ENCODE data around the gene TBC1D7. TPM values are rescaled to one million over a fixed set of nuclear protein-coding genes. Genes with fewer than 3 reads are reported as not detected.

TBC1D7 gene
- polyA plus RNA-seq, 1 of the 3 experiments (the other 2 are of a cell fraction), result 25.2 TPM

DNA sequence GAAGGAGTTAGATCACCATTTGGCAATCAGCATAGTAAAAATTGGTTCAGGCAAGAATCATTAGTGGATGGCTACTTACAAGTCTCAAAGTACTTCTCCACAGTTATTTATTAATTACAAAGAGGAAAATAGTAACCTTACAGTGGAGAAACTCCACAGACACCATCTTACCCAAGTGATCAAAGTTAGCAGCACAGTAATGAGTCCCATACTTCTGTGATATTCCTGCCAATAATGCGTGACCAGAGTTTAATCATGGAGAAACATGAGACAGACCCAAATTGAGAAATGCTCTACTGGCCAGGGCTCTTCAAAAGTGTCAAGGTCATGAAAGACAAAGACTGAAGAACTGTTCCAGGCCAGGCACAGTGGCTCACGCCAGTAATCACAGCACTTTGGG lies 9.5 kb downstream of the TBC1D7 start:
- Histone ChIP-seq H3K9ac (no peak overlapping the region), H3K9me2 (no peaks in the 10 kb centered on the region), H3K4me2 (no peak overlapping the region), H3K9me3 (no peaks in the 10 kb centered on the region), H3K4me1 (ENCODE audit: control insufficient read depth in 1 of 2, insufficient read depth in 2 of 2, low read depth in 1 of 2, low read length in 1 of 2) (no peaks in the 10 kb centered on the region), H3K79me2 (ENCODE audit: insufficient read depth) (no peaks in the 10 kb centered on the region; the same call in 1 of the 2 replicates), H2AFZ (ENCODE audit: low read depth) (no peak overlapping the region), H3F3A (replicated peaks; ENCODE audit: insufficient read depth) (no peaks in the 10 kb centered on the region), H3K4me3 (ENCODE audit: low read depth in 2 of 2, low read length in 1 of 2) (no peak overlapping the region), H3K27me3 (ENCODE audit: insufficient read depth) (no peaks in the 10 kb centered on the region), H4K20me1 (ENCODE audit: insufficient read depth) (no peaks in the 10 kb centered on the region), H3K36me3 (replicated peaks in 1 of 2; ENCODE audit: control insufficient read depth in 1 of 2, insufficient read depth in 2 of 2, low read length in 1 of 2) (peaks cover 80 to 83% of the 10 kb centered on the region in 2 experiments), H3K27ac (ENCODE audit: low read depth in 2 of 2, low read length in 1 of 2) (no peak overlapping the region)
- TF ChIP-seq MXI1 (IDR thresholded peaks at IDR 0.05; ENCODE audit: low read depth, low read length) (no peak), TEAD4 (IDR thresholded peaks at IDR 0.05; ENCODE audit: borderline replicate concordance, insufficient read depth) (no peak), RAD21 (IDR thresholded peaks at IDR 0.05; ENCODE audit: low read length) (no peak), GATA2 (CRISPR knock-in tag; IDR thresholded peaks at IDR 0.05) (no peak), FOXM1 (IDR thresholded peaks at IDR 0.05; ENCODE audit: low read depth) (no peak), EZH2phosphoT487 (IDR thresholded peaks at IDR 0.05; ENCODE audit: borderline replicate concordance, low read depth) (no peak), GABPA (IDR thresholded peaks at IDR 0.05; ENCODE audit: low read depth) (no peak), RCOR1 (IDR thresholded peaks at IDR 0.05; ENCODE audit: low read length) (no peak), FOXJ3 (CRISPR knock-in tag; IDR thresholded peaks at IDR 0.05) (no peak), NRF1 (IDR thresholded peaks at IDR 0.05; ENCODE audit: low read depth, low read length) (no peak)
- TF ChIP-seq, protein P1, sequence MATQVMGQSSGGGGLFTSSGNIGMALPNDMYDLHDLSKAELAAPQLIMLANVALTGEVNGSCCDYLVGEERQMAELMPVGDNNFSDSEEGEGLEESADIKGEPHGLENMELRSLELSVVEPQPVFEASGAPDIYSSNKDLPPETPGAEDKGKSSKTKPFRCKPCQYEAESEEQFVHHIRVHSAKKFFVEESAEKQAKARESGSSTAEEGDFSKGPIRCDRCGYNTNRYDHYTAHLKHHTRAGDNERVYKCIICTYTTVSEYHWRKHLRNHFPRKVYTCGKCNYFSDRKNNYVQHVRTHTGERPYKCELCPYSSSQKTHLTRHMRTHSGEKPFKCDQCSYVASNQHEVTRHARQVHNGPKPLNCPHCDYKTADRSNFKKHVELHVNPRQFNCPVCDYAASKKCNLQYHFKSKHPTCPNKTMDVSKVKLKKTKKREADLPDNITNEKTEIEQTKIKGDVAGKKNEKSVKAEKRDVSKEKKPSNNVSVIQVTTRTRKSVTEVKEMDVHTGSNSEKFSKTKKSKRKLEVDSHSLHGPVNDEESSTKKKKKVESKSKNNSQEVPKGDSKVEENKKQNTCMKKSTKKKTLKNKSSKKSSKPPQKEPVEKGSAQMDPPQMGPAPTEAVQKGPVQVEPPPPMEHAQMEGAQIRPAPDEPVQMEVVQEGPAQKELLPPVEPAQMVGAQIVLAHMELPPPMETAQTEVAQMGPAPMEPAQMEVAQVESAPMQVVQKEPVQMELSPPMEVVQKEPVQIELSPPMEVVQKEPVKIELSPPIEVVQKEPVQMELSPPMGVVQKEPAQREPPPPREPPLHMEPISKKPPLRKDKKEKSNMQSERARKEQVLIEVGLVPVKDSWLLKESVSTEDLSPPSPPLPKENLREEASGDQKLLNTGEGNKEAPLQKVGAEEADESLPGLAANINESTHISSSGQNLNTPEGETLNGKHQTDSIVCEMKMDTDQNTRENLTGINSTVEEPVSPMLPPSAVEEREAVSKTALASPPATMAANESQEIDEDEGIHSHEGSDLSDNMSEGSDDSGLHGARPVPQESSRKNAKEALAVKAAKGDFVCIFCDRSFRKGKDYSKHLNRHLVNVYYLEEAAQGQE (IDR thresholded peaks at IDR 0.05; ENCODE audit: low read depth, low read length), result no peak
- TF ChIP-seq, protein P2, sequence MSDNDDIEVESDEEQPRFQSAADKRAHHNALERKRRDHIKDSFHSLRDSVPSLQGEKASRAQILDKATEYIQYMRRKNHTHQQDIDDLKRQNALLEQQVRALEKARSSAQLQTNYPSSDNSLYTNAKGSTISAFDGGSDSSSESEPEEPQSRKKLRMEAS (IDR thresholded peaks at IDR 0.05; ENCODE audit: low read depth), result no peak
- TF ChIP-seq, protein P3, sequence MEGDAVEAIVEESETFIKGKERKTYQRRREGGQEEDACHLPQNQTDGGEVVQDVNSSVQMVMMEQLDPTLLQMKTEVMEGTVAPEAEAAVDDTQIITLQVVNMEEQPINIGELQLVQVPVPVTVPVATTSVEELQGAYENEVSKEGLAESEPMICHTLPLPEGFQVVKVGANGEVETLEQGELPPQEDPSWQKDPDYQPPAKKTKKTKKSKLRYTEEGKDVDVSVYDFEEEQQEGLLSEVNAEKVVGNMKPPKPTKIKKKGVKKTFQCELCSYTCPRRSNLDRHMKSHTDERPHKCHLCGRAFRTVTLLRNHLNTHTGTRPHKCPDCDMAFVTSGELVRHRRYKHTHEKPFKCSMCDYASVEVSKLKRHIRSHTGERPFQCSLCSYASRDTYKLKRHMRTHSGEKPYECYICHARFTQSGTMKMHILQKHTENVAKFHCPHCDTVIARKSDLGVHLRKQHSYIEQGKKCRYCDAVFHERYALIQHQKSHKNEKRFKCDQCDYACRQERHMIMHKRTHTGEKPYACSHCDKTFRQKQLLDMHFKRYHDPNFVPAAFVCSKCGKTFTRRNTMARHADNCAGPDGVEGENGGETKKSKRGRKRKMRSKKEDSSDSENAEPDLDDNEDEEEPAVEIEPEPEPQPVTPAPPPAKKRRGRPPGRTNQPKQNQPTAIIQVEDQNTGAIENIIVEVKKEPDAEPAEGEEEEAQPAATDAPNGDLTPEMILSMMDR (IDR thresholded peaks at IDR 0.05), result no peak
- CTCF ChIA-PET, result no interaction called here
- POLR2A ChIA-PET, result no interaction called here
- 91% methylated on average over 2 of the region's 2 CpGs for WGBS (ENCODE audit: low lambda C conversion rate)
- no peak for DNase-seq

Measured in SK-N-SH (cell line).